Fibroblast of mammary gland (primary cell): ENCODE data around the gene POLR3G.

ENCODE experiments used
- DNase-seq: peaks from one replicate; pipeline ENCODE4 v3.0.0-alpha.2; 2010; ENCODE audit warnings: low read depth
- H3K4me3 ChIP-seq: 2 replicates; pipeline ENCODE4 v1.5.1; 2011; ENCODE audit warnings: low read depth, mild to moderate bottlenecking, low read length, moderate library complexity; ENCODE audit not compliant: control insufficient read depth
- CTCF ChIP-seq: conservative IDR thresholded peaks from 2 replicates; pipeline ENCODE4 v1.5.1; 2011; ENCODE audit warnings: low read depth, low read length, inconsistent platforms; ENCODE audit not compliant: control insufficient read depth, insufficient read depth

The POLR3G gene

GRCh38 chr5:90494043-90494442 lies 19.4 kb downstream of the POLR3G start:
- no peak overlapping the region for H3K4me3 ChIP-seq
- TF ChIP-seq CTCF: no peak
- no peak for DNase-seq

- no peak overlapping the region for H3K4me3 ChIP-seq
- DNase-seq: no peak
- no peak for TF ChIP-seq CTCF
Observed at GRCh38 chr5:90495146-90495545, 20.5 kb downstream of the POLR3G start.

- no peak overlapping the region for H3K4me3 ChIP-seq
- TF ChIP-seq CTCF: no peak
- peak; percentile 15 for DNase-seq
Observed at GRCh38 chr5:90503596-90503995, 28.9 kb downstream of the POLR3G start.

- no peak for DNase-seq
- no peak overlapping the region for H3K4me3 ChIP-seq
- TF ChIP-seq CTCF: no peak
Observed at GRCh38 chr5:90504743-90505142, 30.1 kb downstream of the POLR3G start.

GRCh38 chr5:90506221-90506620 lies 31.6 kb downstream of the POLR3G start:
- no peak overlapping the region for H3K4me3 ChIP-seq
- no peak for TF ChIP-seq CTCF
- DNase-seq: peak; percentile 2

GRCh38 chr5:90510438-90510837 lies 35.8 kb downstream of the POLR3G start:
- TF ChIP-seq CTCF: no peak
- DNase-seq: no peak
- no peak overlapping the region for H3K4me3 ChIP-seq

- H3K4me3 ChIP-seq: no peak overlapping the region
- no peak for DNase-seq
- no peak for TF ChIP-seq CTCF
Observed at GRCh38 chr5:90514520-90514919, 39.9 kb downstream of the POLR3G start.
